ENCODE data around the gene LBR.

Gene LBR

DNA sequence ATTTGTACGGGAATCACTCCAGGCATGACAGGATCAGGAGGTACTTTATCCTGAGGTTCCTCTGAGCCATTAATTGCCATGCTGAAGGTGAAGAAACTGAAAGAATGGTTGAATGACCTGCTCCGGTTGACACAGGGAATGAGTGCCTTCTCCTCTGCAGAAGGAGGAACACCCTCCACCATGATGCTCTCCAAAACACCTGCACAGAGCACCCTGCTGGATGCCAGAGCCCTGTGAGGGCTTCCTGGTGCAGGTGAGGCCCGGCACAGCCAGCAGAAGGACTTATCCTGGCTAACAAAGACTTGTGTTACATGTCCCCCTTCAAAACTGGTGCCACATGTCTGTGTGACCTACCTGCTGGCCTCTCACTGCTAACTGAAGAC, 14.3 kb upstream of the LBR start:
- H3K4me2 ChIP-seq (ENCODE audit: low read depth, low read length, poor library complexity, severe bottlenecking) = peak overlapping the region; percentile 56
- TF ChIP-seq, protein P1, sequence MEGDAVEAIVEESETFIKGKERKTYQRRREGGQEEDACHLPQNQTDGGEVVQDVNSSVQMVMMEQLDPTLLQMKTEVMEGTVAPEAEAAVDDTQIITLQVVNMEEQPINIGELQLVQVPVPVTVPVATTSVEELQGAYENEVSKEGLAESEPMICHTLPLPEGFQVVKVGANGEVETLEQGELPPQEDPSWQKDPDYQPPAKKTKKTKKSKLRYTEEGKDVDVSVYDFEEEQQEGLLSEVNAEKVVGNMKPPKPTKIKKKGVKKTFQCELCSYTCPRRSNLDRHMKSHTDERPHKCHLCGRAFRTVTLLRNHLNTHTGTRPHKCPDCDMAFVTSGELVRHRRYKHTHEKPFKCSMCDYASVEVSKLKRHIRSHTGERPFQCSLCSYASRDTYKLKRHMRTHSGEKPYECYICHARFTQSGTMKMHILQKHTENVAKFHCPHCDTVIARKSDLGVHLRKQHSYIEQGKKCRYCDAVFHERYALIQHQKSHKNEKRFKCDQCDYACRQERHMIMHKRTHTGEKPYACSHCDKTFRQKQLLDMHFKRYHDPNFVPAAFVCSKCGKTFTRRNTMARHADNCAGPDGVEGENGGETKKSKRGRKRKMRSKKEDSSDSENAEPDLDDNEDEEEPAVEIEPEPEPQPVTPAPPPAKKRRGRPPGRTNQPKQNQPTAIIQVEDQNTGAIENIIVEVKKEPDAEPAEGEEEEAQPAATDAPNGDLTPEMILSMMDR (IDR thresholded peaks at IDR 0.05; ENCODE audit: insufficient read depth, low read length, poor library complexity, severe bottlenecking) = no peak
- no peak for TF ChIP-seq EZH2phosphoT487 (conservative IDR thresholded peaks at IDR 0.05; ENCODE audit: low read length)
- peak overlapping the region; percentile 63 for H3K27ac ChIP-seq (ENCODE audit: low read depth, low read length)

DNA sequence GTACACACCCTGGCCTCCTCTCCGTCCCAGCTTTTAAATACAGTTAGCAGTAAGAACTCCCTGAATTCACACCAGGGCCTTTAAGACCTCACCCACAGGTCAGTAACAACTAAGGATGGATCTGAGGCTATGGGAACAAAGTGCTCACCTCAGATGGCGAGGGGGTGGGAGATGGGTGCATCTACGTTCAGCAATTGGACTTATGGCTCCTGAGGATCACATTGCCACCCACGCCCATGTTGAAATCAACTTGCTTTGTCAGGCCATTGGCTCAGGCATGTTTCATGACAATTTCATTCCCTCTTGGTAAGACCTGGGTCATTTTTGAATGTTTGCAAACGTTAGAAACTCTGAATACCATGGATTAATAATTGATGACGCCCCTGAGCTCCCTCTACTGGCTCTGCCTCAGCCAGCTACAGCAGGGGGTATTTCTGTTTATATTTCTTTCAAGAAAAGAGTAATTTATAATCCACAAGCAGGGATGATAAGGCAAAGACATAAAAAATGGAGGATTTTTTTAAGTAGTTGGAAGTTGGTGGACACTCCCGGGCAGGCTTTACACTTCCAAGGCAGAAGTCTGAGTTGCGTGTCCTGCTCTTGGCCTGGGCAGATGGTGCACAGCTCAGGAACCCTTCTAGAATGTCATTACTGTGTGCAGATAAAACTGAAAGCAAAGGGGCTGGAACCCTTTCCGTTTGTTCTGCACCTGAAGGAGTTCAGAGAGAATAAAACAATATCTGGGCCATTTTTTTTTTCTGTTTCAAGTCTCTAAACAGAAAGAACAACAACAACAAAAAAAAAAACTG, 13.7 kb upstream of the LBR start:
- Histone ChIP-seq H3K79me2 (ENCODE audit: insufficient read depth, low read length) (no peaks in the 10 kb centered on the region), H3F3A (ENCODE audit: insufficient read depth) (peaks cover 24% of the 10 kb centered on the region), H3K4me3 (ENCODE audit: insufficient read depth, low read length, poor library complexity, severe bottlenecking) (no peak overlapping the region), H3K36me3 (ENCODE audit: low read length) (no peaks in the 10 kb centered on the region), H3K27ac (ENCODE audit: low read depth, low read length) (peak overlapping the region; percentile 63), H3K9me2 (replicated peaks; ENCODE audit: insufficient read depth, low read length) (no peaks in the 10 kb centered on the region), H3K9me3 (ENCODE audit: insufficient read depth, low read length) (no peaks in the 10 kb centered on the region), H4K20me1 (ENCODE audit: low read depth, low read length) (no peaks in the 10 kb centered on the region), H2AFZ (ENCODE audit: low read depth, low read length, severe bottlenecking) (peak overlapping the region; percentile 90), H3K4me2 (ENCODE audit: low read depth, low read length, poor library complexity, severe bottlenecking) (peak overlapping the region; percentile 56), H3K9ac (ENCODE audit: low read length) (peak overlapping the region; percentile 33; the same call in 1 of the 2 replicates), H3K27me3 (ENCODE audit: low read length) (no peaks in the 10 kb centered on the region)
- no peak for TF ChIP-seq EZH2phosphoT487 (conservative IDR thresholded peaks at IDR 0.05; ENCODE audit: low read length)
- TF ChIP-seq, protein P1 (IDR thresholded peaks at IDR 0.05; ENCODE audit: insufficient read depth, low read length, poor library complexity, severe bottlenecking) = peak; percentile 64

More for the DNA sequence above, 14.3 kb upstream of the LBR start:
- peaks cover 18% of the 10 kb centered on the region for H3F3A ChIP-seq (ENCODE audit: insufficient read depth)
- no peaks in the 10 kb centered on the region for H3K9me2 ChIP-seq (replicated peaks; ENCODE audit: insufficient read depth, low read length)
- H3K4me3 ChIP-seq (ENCODE audit: insufficient read depth, low read length, poor library complexity, severe bottlenecking) = no peak overlapping the region
- H3K9me3 ChIP-seq (ENCODE audit: insufficient read depth, low read length) = no peaks in the 10 kb centered on the region
- peak overlapping the region; percentile 33; the same call in 1 of the 2 replicates for H3K9ac ChIP-seq (ENCODE audit: low read length)
- H3K36me3 ChIP-seq (ENCODE audit: low read length) = no peaks in the 10 kb centered on the region
- H3K27me3 ChIP-seq (ENCODE audit: low read length) = no peaks in the 10 kb centered on the region
- no peaks in the 10 kb centered on the region for H3K79me2 ChIP-seq (ENCODE audit: insufficient read depth, low read length)
- H4K20me1 ChIP-seq (ENCODE audit: low read depth, low read length) = no peaks in the 10 kb centered on the region
- H2AFZ ChIP-seq (ENCODE audit: low read depth, low read length, severe bottlenecking) = peak overlapping the region; percentile 90

DNA sequence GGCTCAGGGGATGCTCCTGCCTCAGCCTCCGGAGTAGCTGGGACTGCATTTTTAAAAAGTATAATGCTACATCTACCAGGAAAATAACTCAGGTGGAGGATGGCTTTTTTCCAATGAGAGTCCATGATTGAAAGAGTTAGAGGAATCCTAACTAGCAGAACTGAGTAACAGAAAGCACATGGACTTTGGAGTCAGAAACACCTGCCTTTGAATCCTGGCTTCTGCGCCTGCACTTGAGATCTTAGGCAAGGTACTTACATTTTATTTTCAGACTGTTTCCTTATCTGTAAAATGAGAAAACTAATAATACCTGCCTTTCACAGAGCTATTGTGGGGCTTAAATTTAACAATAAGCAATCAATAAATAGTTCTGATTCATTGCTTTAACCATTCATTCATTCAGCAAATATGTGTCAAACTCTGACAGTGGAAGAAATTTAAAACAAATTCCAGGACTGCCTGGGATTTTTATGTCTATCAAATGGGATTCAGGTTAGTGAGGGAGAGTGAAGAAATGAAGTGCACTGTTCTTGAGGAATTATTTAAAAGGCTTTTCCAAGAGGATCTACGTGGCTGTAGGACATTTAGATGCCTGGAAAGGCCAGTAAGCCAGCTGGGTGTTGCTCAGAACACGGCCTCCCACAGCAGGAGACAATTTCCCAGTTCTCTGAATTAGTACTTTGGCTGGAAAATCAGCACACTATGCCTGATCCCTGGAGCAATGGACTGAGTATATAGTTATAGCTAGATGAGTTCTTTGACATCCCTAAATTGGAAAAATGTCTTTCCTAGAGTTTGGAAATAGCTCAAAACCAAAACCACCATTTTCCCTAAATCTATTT, 12.8 kb upstream of the LBR start:
- Histone ChIP-seq H4K20me1 (ENCODE audit: low read depth, low read length) (no peaks in the 10 kb centered on the region), H3K9ac (ENCODE audit: low read length) (no peak overlapping the region), H3F3A (ENCODE audit: insufficient read depth) (peaks cover 31% of the 10 kb centered on the region), H3K4me3 (ENCODE audit: insufficient read depth, low read length, poor library complexity, severe bottlenecking) (no peak overlapping the region), H3K79me2 (ENCODE audit: insufficient read depth, low read length) (no peaks in the 10 kb centered on the region), H3K36me3 (ENCODE audit: low read length) (no peaks in the 10 kb centered on the region), H3K9me2 (replicated peaks; ENCODE audit: insufficient read depth, low read length) (no peaks in the 10 kb centered on the region), H3K27me3 (ENCODE audit: low read length) (no peaks in the 10 kb centered on the region), H3K27ac (ENCODE audit: low read depth, low read length) (no peak overlapping the region), H2AFZ (ENCODE audit: low read depth, low read length, severe bottlenecking) (no peak overlapping the region), H3K4me2 (ENCODE audit: low read depth, low read length, poor library complexity, severe bottlenecking) (no peak overlapping the region), H3K9me3 (ENCODE audit: insufficient read depth, low read length) (no peaks in the 10 kb centered on the region)
- TF ChIP-seq, protein P1 (IDR thresholded peaks at IDR 0.05; ENCODE audit: insufficient read depth, low read length, poor library complexity, severe bottlenecking) = no peak
- TF ChIP-seq EZH2phosphoT487 (conservative IDR thresholded peaks at IDR 0.05; ENCODE audit: low read length) = no peak
